Mesodermal cell (in vitro differentiated cells): ENCODE data around the gene PTPRO. TPM values are rescaled to one million over a fixed set of nuclear protein-coding genes. Genes with fewer than 3 reads are reported as not detected.

Experiments used
- H3K27ac ChIP-seq: 2 replicates; pipeline ENCODE4 v1.7.0; 2013; ENCODE audit warnings: mild to moderate bottlenecking, low read depth, low read length, moderate library complexity; ENCODE audit not compliant: severe bottlenecking
- H3K36me3 ChIP-seq: 2 replicates; pipeline ENCODE4 v1.7.1; 2013; ENCODE audit warnings: mild to moderate bottlenecking, low read length, moderate library complexity; ENCODE audit not compliant: control insufficient read depth, insufficient read depth
- H3K4me1 ChIP-seq: one replicate; pipeline ENCODE4 v1.7.1; 2013; ENCODE audit warnings: mild to moderate bottlenecking, low read length; ENCODE audit not compliant: insufficient read depth, control insufficient read depth, poor library complexity, severe bottlenecking
- H3K4me3 ChIP-seq: 2 replicates; pipeline ENCODE4 v1.7.0; 2013; ENCODE audit warnings: low read length, control low read depth, mild to moderate bottlenecking; ENCODE audit not compliant: insufficient read depth, poor library complexity, severe bottlenecking; ENCODE audit errors: extremely low read depth
- H3K9me3 ChIP-seq: 2 replicates; pipeline ENCODE4 v1.7.1; 2013; ENCODE audit warnings: mild to moderate bottlenecking, low read length, moderate library complexity; ENCODE audit not compliant: control insufficient read depth
- WGBS, 2 experiments: methylation state at CpG; one replicate each; pipeline ENCODE4 v1.1.5; 2013; ENCODE audit warnings: missing lambda C conversion rate in 2 of 2; ENCODE audit not compliant: insufficient coverage in 2 of 2; 5-methylcytosine and 5-hydroxymethylcytosine counted together
- polyA plus RNA-seq, 2 experiments: library from polyadenylated mRNA; stranded (reverse); fragments of 50-300 nt; gene quantifications; one replicate each; pipeline ENCODE4 v1.2.3, GENCODE V29; 2013

Gene PTPRO
- polyA plus RNA-seq (2013, experiment 1 of 2): 0.85 TPM
- 0.56 TPM for polyA plus RNA-seq (2013, experiment 2 of 2)

- H3K27ac ChIP-seq: no peak within 1 kb of the TSS
- 1 to 2% methylated on average over 31 to 49 of the region's 70 CpGs for WGBS, 2 experiments
- no peaks in the 10 kb centered on the region for H3K36me3 ChIP-seq
- H3K4me3 ChIP-seq: peak within 1 kb of the TSS; percentile 37
- H3K9me3 ChIP-seq: no peaks in the 10 kb centered on the region
- no peaks in the 10 kb centered on the region for H3K4me1 ChIP-seq
These were observed at the start of gene PTPRO for GRCh38 chr12:15322164-15323061. Gene PTPRO (plus strand): TSS chr12:15322508.

DNA sequence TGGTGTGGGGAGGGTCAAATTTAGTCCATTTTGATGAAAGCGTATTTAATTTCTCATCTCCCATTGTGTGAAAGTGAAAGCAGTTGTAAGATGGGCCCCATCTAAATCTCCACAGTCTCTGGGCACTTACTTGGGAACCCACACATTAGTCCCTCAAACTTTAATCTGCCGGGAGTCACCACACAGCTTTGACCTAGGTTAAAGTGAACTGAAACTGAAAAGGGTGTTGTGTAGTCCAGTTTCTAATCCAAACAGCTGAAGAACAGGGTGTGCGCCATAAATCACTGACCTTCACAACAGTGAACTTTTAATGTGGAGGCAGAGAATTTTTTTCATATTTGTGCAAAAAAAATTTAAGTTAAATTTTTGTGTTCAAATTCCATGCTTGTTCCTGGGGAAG lies 48.4 kb upstream of the PTPRO start:
- Histone ChIP-seq H3K9me3 (no peaks in the 10 kb centered on the region), H3K36me3 (no peaks in the 10 kb centered on the region), H3K27ac (no peak overlapping the region), H3K4me3 (no peak overlapping the region), H3K4me1 (no peaks in the 10 kb centered on the region)
- WGBS, 2 experiments: 100% methylated on average over 1 of the region's 3 CpGs; no CpG with 5 or more reads in 1 of the 2 experiments

GRCh38 chr12:15274561-15274967 lies 47.7 kb upstream of the PTPRO start:
- Histone ChIP-seq H3K9me3 (no peaks in the 10 kb centered on the region), H3K4me3 (no peak overlapping the region), H3K4me1 (no peaks in the 10 kb centered on the region), H3K36me3 (no peaks in the 10 kb centered on the region), H3K27ac (no peak overlapping the region)
- WGBS, 2 experiments: 94 to 95% methylated on average over 2 of the region's 3 CpGs

DNA sequence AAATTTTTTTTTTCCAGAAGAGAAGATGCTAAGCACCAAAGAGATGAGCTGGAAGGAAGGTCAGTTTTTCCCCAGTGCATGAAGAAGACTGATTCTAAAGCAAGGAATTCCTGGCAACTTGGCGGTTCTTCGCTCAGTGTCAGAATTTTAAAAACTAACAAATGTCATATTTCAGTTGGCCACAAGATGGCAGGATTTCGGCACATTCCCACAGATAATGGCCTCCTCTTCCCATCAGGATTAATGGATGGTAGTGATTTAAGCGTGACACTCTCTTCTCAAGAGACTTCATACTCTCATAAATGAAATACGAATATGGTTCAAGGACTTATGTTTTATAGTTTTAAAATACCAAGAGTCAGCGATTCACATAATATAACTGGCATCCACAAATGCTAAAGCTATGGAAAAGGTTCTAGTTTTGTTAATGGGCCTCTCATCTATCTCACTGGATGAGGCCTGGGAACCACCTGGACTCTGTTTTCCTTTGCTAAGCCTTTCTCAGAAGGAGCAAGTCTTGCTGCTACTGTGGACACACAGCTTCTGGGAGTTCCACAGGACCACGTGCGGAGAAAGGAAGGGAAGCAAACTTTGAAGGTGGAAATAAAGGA lies 46.1 kb upstream of the PTPRO start:
- WGBS, 2 experiments: 52 to 74% methylated on average over 4 of the region's 8 CpGs
- Histone ChIP-seq H3K36me3 (no peaks in the 10 kb centered on the region), H3K27ac (no peak overlapping the region), H3K9me3 (no peaks in the 10 kb centered on the region), H3K4me1 (no peaks in the 10 kb centered on the region), H3K4me3 (no peak overlapping the region)

DNA sequence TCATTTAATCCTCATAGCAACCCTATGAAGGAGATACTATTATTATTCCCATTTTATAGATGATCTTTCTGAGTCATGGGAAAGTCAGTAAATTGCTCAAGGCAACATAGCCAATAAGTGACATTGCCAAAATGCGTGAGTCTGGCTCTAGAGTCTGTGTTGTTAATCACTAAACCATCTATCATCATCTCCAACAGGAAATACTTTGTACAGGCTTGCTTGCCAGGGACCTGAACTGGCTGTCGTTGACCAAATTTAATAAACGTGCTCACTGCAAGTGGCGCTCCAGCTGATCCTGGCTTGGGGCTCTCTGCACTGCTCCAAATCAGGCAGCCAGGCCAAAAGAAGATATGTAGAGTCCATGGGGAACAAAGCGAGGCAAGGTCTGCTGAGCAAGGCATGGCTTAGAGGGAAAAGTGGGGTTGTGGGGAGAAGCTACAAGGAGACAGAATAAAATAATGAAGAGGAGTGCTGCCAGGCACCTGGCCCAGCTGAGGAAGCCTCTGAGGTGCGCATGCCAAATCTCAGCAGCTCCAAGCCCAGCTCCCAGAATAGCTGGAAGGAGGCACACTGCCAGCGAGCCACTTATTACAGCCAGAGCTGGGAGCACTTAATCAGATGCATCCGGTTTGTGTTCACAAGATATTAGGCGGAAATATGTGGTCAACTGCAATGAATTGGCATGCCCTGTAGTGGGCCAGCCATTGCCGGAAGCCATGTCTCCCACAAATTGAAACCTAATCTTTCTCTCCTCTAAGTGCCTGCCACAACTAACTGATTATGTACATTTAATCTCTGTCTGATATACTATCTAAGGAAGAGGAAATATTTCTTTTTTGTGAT lies 43.3 kb upstream of the PTPRO start:
- Histone ChIP-seq H3K4me3 (no peak overlapping the region), H3K9me3 (no peaks in the 10 kb centered on the region), H3K27ac (no peak overlapping the region), H3K36me3 (no peaks in the 10 kb centered on the region), H3K4me1 (no peaks in the 10 kb centered on the region)
- 86 to 96% methylated on average over 7 to 9 of the region's 10 CpGs for WGBS, 2 experiments

DNA sequence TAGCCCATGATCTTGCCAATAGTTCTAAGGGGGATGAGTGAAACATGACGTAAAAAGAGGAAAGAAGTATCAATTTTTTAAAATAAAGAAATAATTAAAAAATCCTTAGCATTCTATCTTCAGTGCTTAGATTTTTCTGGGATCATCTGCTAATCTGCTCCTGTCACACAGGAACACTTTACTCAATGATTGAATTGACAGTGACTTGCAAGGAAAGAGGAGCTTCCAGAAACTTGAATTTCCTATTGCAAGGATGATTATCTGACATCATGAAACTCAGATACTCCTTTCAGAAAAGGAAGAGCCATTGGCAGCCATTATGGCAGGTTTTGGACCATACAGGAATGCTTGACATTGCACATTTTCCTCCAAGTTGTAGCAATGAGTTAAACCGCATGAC lies 41.4 kb upstream of the PTPRO start:
- Histone ChIP-seq H3K4me1 (no peaks in the 10 kb centered on the region), H3K4me3 (no peak overlapping the region), H3K27ac (no peak overlapping the region), H3K9me3 (no peaks in the 10 kb centered on the region), H3K36me3 (no peaks in the 10 kb centered on the region)
- 100% methylated on average over 1 of the region's 2 CpGs for WGBS, 2 experiments

DNA sequence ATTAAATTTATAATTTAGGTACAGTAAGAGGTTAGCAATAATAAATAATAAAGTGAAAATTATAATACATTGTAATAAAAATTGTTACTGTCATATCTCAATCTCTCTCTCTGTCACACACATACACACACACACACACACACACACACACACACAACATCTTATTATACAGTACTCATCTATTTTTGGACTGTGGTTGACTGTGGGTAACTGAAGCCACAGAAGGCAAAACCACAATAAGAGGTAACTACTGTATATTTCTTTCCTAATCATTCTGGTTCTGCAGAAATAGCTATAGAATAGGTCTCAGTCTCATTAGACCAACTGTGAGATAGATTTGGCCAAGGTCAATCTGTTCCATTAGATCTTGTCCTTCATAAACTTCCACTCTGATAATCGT lies 33.1 kb upstream of the PTPRO start:
- H3K27ac ChIP-seq: no peak overlapping the region
- H3K4me1 ChIP-seq: no peaks in the 10 kb centered on the region
- WGBS, 2 experiments: no CpG with 5 or more reads among the region's 1 CpG
- H3K9me3 ChIP-seq: no peaks in the 10 kb centered on the region
- no peaks in the 10 kb centered on the region for H3K36me3 ChIP-seq
- no peak overlapping the region for H3K4me3 ChIP-seq

DNA sequence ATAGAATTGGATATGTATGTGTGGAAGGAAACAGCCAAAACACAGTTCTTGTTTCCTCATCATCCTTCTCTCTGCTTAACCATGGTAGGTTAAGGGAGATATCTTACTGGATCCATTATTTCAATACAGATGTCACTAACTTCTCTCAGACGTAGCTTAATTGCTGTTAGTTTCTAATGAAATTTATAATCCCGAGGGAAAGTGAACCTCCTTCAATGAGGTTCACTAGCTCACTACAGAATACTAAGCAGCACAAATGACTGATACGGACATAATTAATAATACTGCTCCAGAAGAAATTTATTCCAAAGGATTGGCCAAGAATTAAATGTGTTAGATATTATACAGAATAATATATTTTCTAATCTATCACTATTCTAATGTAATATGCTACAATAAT lies 28.6 kb upstream of the PTPRO start:
- no CpG with 5 or more reads among the region's 3 CpGs for WGBS, 2 experiments
- Histone ChIP-seq H3K9me3 (no peaks in the 10 kb centered on the region), H3K4me1 (no peaks in the 10 kb centered on the region), H3K27ac (no peak overlapping the region), H3K4me3 (no peak overlapping the region), H3K36me3 (no peaks in the 10 kb centered on the region)

- H3K9me3 ChIP-seq: peaks cover 8% of the 10 kb centered on the region
- WGBS, 2 experiments: 74 to 100% methylated on average over 1 to 2 of the region's 2 CpGs
- H3K27ac ChIP-seq: no peak overlapping the region
- no peak overlapping the region for H3K4me3 ChIP-seq
- no peaks in the 10 kb centered on the region for H3K4me1 ChIP-seq
- H3K36me3 ChIP-seq: no peaks in the 10 kb centered on the region
These were observed 22.4 kb upstream of the PTPRO start for GRCh38 chr12:15299947-15300346.

- no peak overlapping the region for H3K4me3 ChIP-seq
- H3K36me3 ChIP-seq: no peaks in the 10 kb centered on the region
- H3K4me1 ChIP-seq: no peaks in the 10 kb centered on the region
- H3K9me3 ChIP-seq: peaks cover 8% of the 10 kb centered on the region
- H3K27ac ChIP-seq: no peak overlapping the region
- no CpG with 5 or more reads among the region's 2 CpGs for WGBS, 2 experiments
These were observed 18.0 kb upstream of the PTPRO start for GRCh38 chr12:15304296-15304695.
